Heart left ventricle (tissue), 16 donors: ENCODE data around the gene TM9SF1. TPM values are rescaled to one million over a fixed set of nuclear protein-coding genes. Genes with fewer than 3 reads are reported as not detected.

ENCODE experiments used
- ATAC-seq, 4 donors: fragments of 200-7000 bp; cut with Tn5 transposase; one replicate each; pipeline ENCODE4 v1.9.1; 2020 to 2022; ENCODE audit warnings: moderate library complexity in 4 of 4, mild to moderate bottlenecking in 3 of 4, moderate number of reproducible peaks in 1 of 4
- DNase-seq, 5 donors: peaks; one replicate each; pipeline ENCODE4 v3.0.0-alpha.2; 2020
- H3K27ac ChIP-seq, 12 donors: fragments of 200-600 bp; sonication (generic) in 4 of 12; one replicate each; pipeline versions ENCODE4 v1.5.0 to v1.8.0; 2016 to 2022; ENCODE audit warnings: mild to moderate bottlenecking in 2 of 12
- H3K27me3 ChIP-seq, 9 donors: fragments of 200-600 bp; sonication (generic) in 2 of 9; one replicate each; pipeline versions ENCODE4 v1.5.1 to v1.8.0; 2016 to 2022; ENCODE audit warnings: mild to moderate bottlenecking in 3 of 9
- H3K36me3 ChIP-seq, 9 donors: fragments of 200-600 bp; sonication (generic) in 2 of 9; one replicate each; pipeline versions ENCODE4 v1.5.0 to v1.8.0; 2018 to 2022; ENCODE audit warnings: mild to moderate bottlenecking in 2 of 9
- H3K4me1 ChIP-seq, 12 donors: fragments of 200-600 bp; sonication (generic) in 4 of 12; one replicate each; pipeline versions ENCODE4 v1.5.0 to v1.8.0; 2016 to 2022; ENCODE audit warnings: mild to moderate bottlenecking in 3 of 12
- H3K4me3 ChIP-seq, 12 donors: fragments of 200-600 bp; sonication (generic) in 4 of 12; one replicate each; pipeline versions ENCODE4 v1.5.0 to v1.8.0; 2017 to 2022; ENCODE audit warnings: mild to moderate bottlenecking in 9 of 12, moderate library complexity in 4 of 12
- H3K9me3 ChIP-seq, 12 donors: fragments of 200-600 bp; sonication (generic) in 4 of 12; one replicate each; pipeline versions ENCODE4 v1.5.0 to v1.8.0; 2016 to 2022; ENCODE audit warnings: mild to moderate bottlenecking in 1 of 12
- CTCF ChIP-seq, 12 donors: fragments of 200-600 bp; sonication (generic) in 4 of 12; IDR thresholded peaks; one replicate each; pipeline versions ENCODE4 v1.5.0 to v1.8.0; 2018 to 2022; ENCODE audit warnings: antibody characterized with exemption in 12 of 12, mild to moderate bottlenecking in 5 of 12
- POLR2A ChIP-seq, 2 donors: fragments of 450-650 bp; IDR thresholded peaks; one replicate each; pipeline ENCODE4 v1.6.1; 2017; ENCODE audit warnings: antibody characterized with exemption in 2 of 2, mild to moderate bottlenecking in 2 of 2, moderate library complexity in 2 of 2
- WGBS, 4 donors: extraction: QIAGEN DNeasy Blood & Tissue Kit in 2 of 4; methylation state at CpG; one replicate each; pipeline versions ENCODE4 v1.1.5 to v1.1.7; 2013 to 2018; 5-methylcytosine and 5-hydroxymethylcytosine counted together
- intact Hi-C, 10 donors: fragments of 100-400 bp; cut with DNase I; formaldehyde crosslinking; loops; one replicate each; pipeline versions ENCODE4 v1.11.1 to v1.14.2; 2022
- polyA plus RNA-seq, 2 donors: library from polyadenylated mRNA; stranded (reverse); fragments of 200-250 nt; gene quantifications; one replicate each; pipeline ENCODE4 v1.2.3, GENCODE V29; 2013
- total RNA-seq, 9 donors: library from RNA; depleted of rRNA in 2 of 9; stranded (reverse); fragments of >200 nt in 2 of 9; fragmentation: NEBNext Ultra II Directional in 3 of 9; extraction: Animal tissue kit (Norgen Biotek cat#: 25700) in 3 of 9; gene quantifications; one replicate each; pipeline versions ENCODE4 v1.1.0 to v1.2.4, GENCODE V29; 2016 to 2023
- donor health status: ischemic (EF 13 %, LVEDD 7.1; RV severe dilation, severe dysfunction).
- donor health status: healthy with polysubstance abuse.
- donor health status: DM: no; HTN: yes; CAD: no.
- donor health status: DM: no; HTN: no; CAD: no.
- donor health status: ischemic (EF 25% LVEDD 6.9; RV normal size, moderate dysfunction).
- donor health status: ischemic (EF 25% LVEDD 5.7; RV mildly dilated, moderate dysfunction).
- donor health status: healthy.
- donor health status: DM: yes; HTN: yes; CAD: no.
- donor health status: ischemic (EF 35%, LVEDD 5.7; RV mildly dilated, moderate dysfunction).
- donor health status: nonischemic (EF 11% LVEDD 7.7; RV severe dilation, severe dysfunction).
- donor health status: DM: yes; HTN: yes; CAD: no.
- donor health status: PGD.
- donor health status: ischemic (EF 29% LVEDD 5.4; RV normal size, mild dysfunction).
- donor health status: nonischemic (EF 23%, LVEDD 6.1; RV moderate dilation, normal function).

Gene TM9SF1
- total and polyA plus RNA-seq, 11 donors = 6.1 to 52.8 (median 26.3) TPM

- Histone ChIP-seq H3K4me1 (peaks cover 6 to 45% (median 22%) of the 10 kb centered on the region in 12 donors), H3K4me3 (peak overlapping the region; percentile 57 to 94 (median 84)), H3K27ac (peak overlapping the region; percentile 39 to 97 (median 94)), H3K36me3 (peaks cover 0 to 66% (median 53%) of the 10 kb centered on the region in 9 donors), H3K9me3 (no peaks in the 10 kb centered on the region), H3K27me3 (no peaks in the 10 kb centered on the region)
- 5 to 11% (median 6%) methylated on average over 19 to 29 of the region's 29 CpGs for WGBS, 4 donors
- DNase-seq (no peak), ATAC-seq (peak in 1 of 4 donors; percentile 0)
- no peak for TF ChIP-seq CTCF (IDR thresholded peaks at IDR 0.05)
- no peak for TF ChIP-seq POLR2A (IDR thresholded peaks at IDR 0.05)
- intact Hi-C loops = loop anchor here in 2 of 10 donors (1.0 to 5.0 kb wide), 2 partner anchors 13 to 36 kb away; partner anchors contain the start of genes DCAF11 (in 1 of the 2), IRF9 (in 1 of the 2) and NRL (in 1 of the 2)
Observed at GRCh38 chr14:24147761-24148428, 47.3 kb downstream of the TM9SF1 start.

- 0 to 1% (median 0%) methylated on average over 49 to 57 of the region's 57 CpGs for WGBS, 4 donors
- no peaks in the 10 kb centered on the region for H3K9me3 ChIP-seq
- DNase-seq = peak; percentile 98 to 99 (median 99)
- intact Hi-C loops = loop anchor here in 2 of 10 donors (1.0 to 5.0 kb wide), 3 partner anchors 14 to 35 kb away; partner anchors contain the start of genes DCAF11 (in 2 of the 2), NRL (in 2 of the 2) and IRF9 (in 1 of the 2)
- H3K27me3 ChIP-seq = no peaks in the 10 kb centered on the region
- peak within 1 kb of the TSS; percentile 49 to 97 (median 94) for H3K27ac ChIP-seq
- peaks cover 0 to 63% (median 45%) of the 10 kb centered on the region in 9 donors for H3K36me3 ChIP-seq
- peak within 1 kb of the TSS; percentile 57 to 94 (median 84) for H3K4me3 ChIP-seq
- H3K4me1 ChIP-seq = peaks cover 6 to 51% (median 25%) of the 10 kb centered on the region in 12 donors
- ATAC-seq = peak; percentile 93 to 97 (median 95)
- TF ChIP-seq POLR2A (IDR thresholded peaks at IDR 0.05) = peak in 1 of 2 donors; percentile 56
- no peak for TF ChIP-seq CTCF (IDR thresholded peaks at IDR 0.05)
Observed at GRCh38 chr14:24146978-24147760, 48.1 kb downstream of the TM9SF1 start, which contains the start of gene RNF31. Gene RNF31 (plus strand): TSS chr14:24147498. CDS start chr14:24147699, 201 bp downstream.

- WGBS, 4 donors = 0 to 1% (median 0%) methylated on average over 24 to 25 of the region's 25 CpGs
- ATAC-seq (peak; percentile 84 to 91 (median 88)), DNase-seq (peak; percentile 95 to 99 (median 96))
- H3K27ac ChIP-seq = peak within 1 kb of the TSS; percentile 49 to 97 (median 94)
- peaks cover 6 to 57% (median 29%) of the 10 kb centered on the region in 12 donors for H3K4me1 ChIP-seq
- H3K9me3 ChIP-seq = no peaks in the 10 kb centered on the region
- no peaks in the 10 kb centered on the region for H3K27me3 ChIP-seq
- H3K36me3 ChIP-seq = peaks cover 0 to 56% (median 39%) of the 10 kb centered on the region in 9 donors
- H3K4me3 ChIP-seq = peak within 1 kb of the TSS; percentile 57 to 94 (median 84)
- TF ChIP-seq CTCF (IDR thresholded peaks at IDR 0.05) (peak in 2 of 12 donors; percentile 5 to 9), POLR2A (IDR thresholded peaks at IDR 0.05) (peak in 1 of 2 donors; percentile 49)
- intact Hi-C loops = loop anchor here in 2 of 10 donors (1.0 to 5.0 kb wide), 2 partner anchors 32 to 34 kb away; partner anchors contain the start of genes DCAF11 (in 2 of the 2) and NRL (in 2 of the 2)
Observed at GRCh38 chr14:24146453-24146977, 48.7 kb downstream of the TM9SF1 start, which contains the start of gene PSME2. Gene PSME2 (minus strand): TSS chr14:24146610. CDS start chr14:24146581, 29 bp downstream.
